Stomach (tissue), 9 donors: ENCODE measurements around the gene ANKS1A. TPM values are rescaled to one million over a fixed set of nuclear protein-coding genes. Genes with fewer than 3 reads are reported as not detected.
A peak's percentile ranks its signal among the peaks of the same experiment; 100 is the strongest.

Source experiments
- DNase-seq, 2 donors: peaks; one replicate each; pipeline versions ENCODE4 v3.0.0 to v3.0.0-alpha.2; 2013 to 2019
- H3K27ac ChIP-seq, 5 donors: fragments of 200-600 bp in 4 of 5; sonication (generic) in 4 of 5; one replicate each; pipeline ENCODE4 v1.5.1; 2013 to 2019; ENCODE audit warnings: mild to moderate bottlenecking in 1 of 5, moderate library complexity in 1 of 5
- H3K27me3 ChIP-seq, 3 donors: fragments of 200-600 bp; sonication (generic); one replicate each; pipeline ENCODE4 v1.5.1; 2017 to 2019; ENCODE audit warnings: mixed run types in 1 of 3
- H3K36me3 ChIP-seq, 4 donors: fragments of 200-600 bp; sonication (generic); 1 replicate in 3 of 4; 2 replicates in 1 of 4; pipeline ENCODE4 v1.5.1; 2016 to 2019
- H3K4me1 ChIP-seq, 4 donors: fragments of 200-600 bp; sonication (generic); one replicate each; pipeline ENCODE4 v1.5.1; 2016 to 2019
- H3K4me3 ChIP-seq, 4 donors: fragments of 200-600 bp; sonication (generic) in 3 of 4; one replicate each; pipeline ENCODE4 v1.5.1; 2016 to 2019; ENCODE audit warnings: mild to moderate bottlenecking in 1 of 4
- H3K9me3 ChIP-seq, 4 donors: fragments of 200-600 bp; sonication (generic); one replicate each; pipeline ENCODE4 v1.5.1; 2016 to 2019
- EP300 ChIP-seq: sonication (generic); formaldehyde crosslinking; IDR thresholded peaks from one replicate; pipeline ENCODE4 v1.6.1; 2017; ENCODE audit warnings: antibody characterized with exemption
- POLR2A ChIP-seq, 4 donors: fragments of 450-650 bp; IDR thresholded peaks; one replicate each; pipeline ENCODE4 v1.6.1; 2016; ENCODE audit warnings: antibody characterized with exemption in 4 of 4, control low read depth in 2 of 4, mild to moderate bottlenecking in 1 of 4, moderate library complexity in 1 of 4
- POLR2AphosphoS5 ChIP-seq, 3 donors: sonication (generic); formaldehyde crosslinking; IDR thresholded peaks; one replicate each; pipeline ENCODE4 v1.6.1; 2016; ENCODE audit warnings: antibody characterized with exemption in 3 of 3
- WGBS, 5 donors: extraction: QIAGEN DNeasy Blood & Tissue Kit in 3 of 5; methylation state at CpG; one replicate each; pipeline versions ENCODE4 v1.1.5 to v1.1.7; 2013 to 2018; 5-methylcytosine and 5-hydroxymethylcytosine counted together
- intact Hi-C: fragments of 100-400 bp; cut with DNase I; formaldehyde crosslinking; loops from one replicate; pipeline ENCODE4 v1.15.1; 2023; ENCODE audit warnings: low total_unique reads
- polyA plus RNA-seq, 3 donors: library from polyadenylated mRNA; stranded (reverse); fragments of 200-250 nt; gene quantifications; one replicate each; pipeline ENCODE4 v1.2.3, GENCODE V29; 2013
- total RNA-seq, 5 donors: library from RNA; depleted of rRNA; stranded (reverse); fragments of >200 nt; gene quantifications; one replicate each; pipeline versions ENCODE4 v1.1.0 to v1.2.3, GENCODE V29; 2014 to 2016
- TF ChIP-seq, protein P1 (sequence below), 7 experiments: fragments of 450-650 bp in 4 of 7; fragments of 200-600 bp in 3 of 7; sonication (generic) in 3 of 7; IDR thresholded peaks; one replicate each; pipeline ENCODE4 v1.5.1; 2016 to 2019; ENCODE audit warnings: antibody characterized with exemption in 7 of 7, control low read depth in 2 of 7, mild to moderate bottlenecking in 1 of 7
- donor health status: healthy with polysubstance abuse.
- donor health status: Bipolar disorder and iron deficiency.
- donor health status: healthy.

ANKS1A gene
- total and polyA plus RNA-seq, 8 donors = 6.1 to 40.6 (median 21.5) TPM

DNA sequence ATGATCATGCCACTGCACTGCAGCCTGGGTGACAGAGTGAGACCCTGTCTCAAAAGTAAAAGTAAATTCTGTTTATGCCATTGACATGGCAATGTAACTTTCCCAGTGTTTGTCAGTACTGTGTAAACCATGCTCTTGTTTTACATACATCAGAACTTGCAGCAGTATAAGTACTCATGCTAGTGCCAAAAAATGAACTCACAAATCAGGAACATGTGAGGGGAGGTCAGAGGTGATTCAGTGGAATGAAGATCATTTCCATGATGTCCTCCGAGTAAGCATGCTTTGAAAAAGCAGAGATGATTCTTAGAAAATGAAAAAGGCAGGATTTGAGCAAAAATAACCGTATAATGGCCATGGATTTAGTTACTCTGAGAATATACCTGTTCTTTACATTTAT lies 81.9 kb downstream of the ANKS1A start:
- DNase-seq = peak in 1 of 2 donors; percentile 69
- intact Hi-C loops = no loop called here
- Histone ChIP-seq H3K4me1 (no peaks in the 10 kb centered on the region), H3K27ac (no peak overlapping the region), H3K36me3 (peaks cover 12 to 34% (median 27%) of the 10 kb centered on the region in 4 donors), H3K27me3 (no peaks in the 10 kb centered on the region), H3K4me3 (no peak overlapping the region), H3K9me3 (no peaks in the 10 kb centered on the region)
- TF ChIP-seq POLR2AphosphoS5 (IDR thresholded peaks at IDR 0.05) (no peak), POLR2A (IDR thresholded peaks at IDR 0.05) (no peak), EP300 (no peak)
- TF ChIP-seq, protein P1, sequence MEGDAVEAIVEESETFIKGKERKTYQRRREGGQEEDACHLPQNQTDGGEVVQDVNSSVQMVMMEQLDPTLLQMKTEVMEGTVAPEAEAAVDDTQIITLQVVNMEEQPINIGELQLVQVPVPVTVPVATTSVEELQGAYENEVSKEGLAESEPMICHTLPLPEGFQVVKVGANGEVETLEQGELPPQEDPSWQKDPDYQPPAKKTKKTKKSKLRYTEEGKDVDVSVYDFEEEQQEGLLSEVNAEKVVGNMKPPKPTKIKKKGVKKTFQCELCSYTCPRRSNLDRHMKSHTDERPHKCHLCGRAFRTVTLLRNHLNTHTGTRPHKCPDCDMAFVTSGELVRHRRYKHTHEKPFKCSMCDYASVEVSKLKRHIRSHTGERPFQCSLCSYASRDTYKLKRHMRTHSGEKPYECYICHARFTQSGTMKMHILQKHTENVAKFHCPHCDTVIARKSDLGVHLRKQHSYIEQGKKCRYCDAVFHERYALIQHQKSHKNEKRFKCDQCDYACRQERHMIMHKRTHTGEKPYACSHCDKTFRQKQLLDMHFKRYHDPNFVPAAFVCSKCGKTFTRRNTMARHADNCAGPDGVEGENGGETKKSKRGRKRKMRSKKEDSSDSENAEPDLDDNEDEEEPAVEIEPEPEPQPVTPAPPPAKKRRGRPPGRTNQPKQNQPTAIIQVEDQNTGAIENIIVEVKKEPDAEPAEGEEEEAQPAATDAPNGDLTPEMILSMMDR (IDR thresholded peaks at IDR 0.05) = no peak
- 80 to 91% (median 85%) methylated on average over 2 of the region's 2 CpGs for WGBS, 5 donors

DNA sequence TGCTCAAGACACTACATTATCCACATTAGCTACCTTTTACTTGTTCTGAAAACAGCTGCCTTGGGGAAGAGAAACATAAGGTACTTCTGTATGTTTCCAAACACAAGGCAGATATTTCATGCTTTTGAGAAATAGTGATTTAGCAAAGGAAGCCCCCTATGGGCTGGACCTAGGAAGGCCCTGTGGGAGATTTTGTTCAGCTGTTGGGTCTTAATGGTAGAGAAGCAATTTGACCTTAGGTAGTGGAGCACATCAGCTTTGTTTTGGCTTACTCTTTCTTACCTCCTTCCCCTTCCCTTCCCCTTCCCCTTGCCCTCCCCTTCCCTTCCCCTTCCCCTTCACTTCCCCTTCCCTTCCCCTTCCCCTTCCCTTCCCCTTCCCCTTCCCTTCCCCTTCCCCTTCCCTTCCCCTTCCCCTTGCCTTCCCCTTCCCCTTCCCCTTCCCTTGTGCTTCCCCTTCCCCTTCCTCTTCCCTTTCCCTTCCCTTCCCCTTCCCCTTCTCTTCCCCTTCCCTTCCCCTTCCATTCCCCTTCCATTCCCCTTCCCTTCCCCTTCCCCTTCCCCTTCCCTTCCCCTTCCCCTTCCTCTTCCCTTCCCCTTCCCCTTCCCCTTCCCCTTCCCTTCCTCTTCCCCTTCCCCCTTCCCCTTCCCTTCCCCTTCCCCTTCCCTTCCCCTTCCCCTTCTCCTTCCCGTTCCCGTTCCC lies 84.6 kb downstream of the ANKS1A start:
- WGBS, 5 donors = 37% methylated on average over 2 of the region's 2 CpGs; no CpG with 5 or more reads in 4 of the 5 donors
- no peak for DNase-seq
- Histone ChIP-seq H3K4me3 (no peak overlapping the region), H3K27me3 (no peaks in the 10 kb centered on the region), H3K36me3 (peaks cover 12 to 34% (median 28%) of the 10 kb centered on the region in 4 donors), H3K9me3 (no peaks in the 10 kb centered on the region), H3K27ac (no peak overlapping the region), H3K4me1 (no peaks in the 10 kb centered on the region)
- intact Hi-C loops = no loop called here
- TF ChIP-seq EP300 (no peak), POLR2A (IDR thresholded peaks at IDR 0.05) (no peak), POLR2AphosphoS5 (IDR thresholded peaks at IDR 0.05) (no peak)
- TF ChIP-seq, protein P1 (IDR thresholded peaks at IDR 0.05) = no peak

DNA sequence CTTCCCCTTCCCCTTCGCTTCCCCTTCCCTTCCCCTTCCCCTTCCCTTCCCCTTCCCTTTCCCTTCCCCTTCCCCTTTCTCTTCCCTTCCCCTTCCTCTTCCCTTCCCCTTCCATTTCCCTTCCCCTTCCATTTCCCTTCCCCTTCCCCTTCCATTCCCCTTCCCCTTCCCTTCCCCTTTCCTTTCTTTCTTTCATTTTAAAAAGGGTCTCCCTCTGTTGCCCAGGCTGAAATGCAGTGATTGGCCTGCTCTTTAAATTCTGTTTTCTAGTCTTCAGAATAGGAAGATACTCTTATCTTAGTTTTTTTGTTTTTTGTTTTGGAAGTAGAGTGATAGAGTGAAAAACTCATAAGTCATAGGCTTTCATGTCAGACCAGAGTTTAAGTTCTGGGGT lies 85.2 kb downstream of the ANKS1A start:
- H3K4me3 ChIP-seq = no peak overlapping the region
- H3K27ac ChIP-seq = no peak overlapping the region
- TF ChIP-seq, protein P1 (IDR thresholded peaks at IDR 0.05) = no peak
- TF ChIP-seq EP300 (no peak), POLR2AphosphoS5 (IDR thresholded peaks at IDR 0.05) (no peak), POLR2A (IDR thresholded peaks at IDR 0.05) (no peak)
- intact Hi-C loops = no loop called here
- no peaks in the 10 kb centered on the region for H3K9me3 ChIP-seq
- no peak for DNase-seq
- H3K27me3 ChIP-seq = no peaks in the 10 kb centered on the region
- 60 to 80% methylated on average over 1 of the region's 1 CpG; no CpG with 5 or more reads in 3 of the 5 donors for WGBS, 5 donors
- H3K4me1 ChIP-seq = no peaks in the 10 kb centered on the region
- H3K36me3 ChIP-seq = peaks cover 12 to 33% (median 28%) of the 10 kb centered on the region in 4 donors

DNA sequence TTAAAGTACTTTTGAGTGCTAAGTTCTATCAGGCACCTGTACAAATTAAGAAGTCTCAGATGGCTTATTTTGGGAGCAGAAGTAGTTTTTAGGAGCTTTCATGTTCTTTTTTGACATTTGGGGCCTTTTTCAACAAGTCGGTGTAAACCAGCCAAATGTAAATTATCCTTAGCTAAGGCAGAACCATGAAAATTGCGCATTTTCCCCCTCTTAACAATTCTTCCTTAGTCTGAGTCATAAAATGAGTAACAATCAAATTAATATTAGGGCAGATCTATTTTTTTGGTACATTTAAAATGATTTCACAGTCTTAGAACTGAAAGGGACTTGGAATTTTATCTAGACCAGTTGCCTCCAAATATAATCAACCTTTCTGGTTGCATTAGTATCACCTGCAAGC lies 87.2 kb downstream of the ANKS1A start:
- H3K9me3 ChIP-seq = no peaks in the 10 kb centered on the region
- WGBS, 5 donors = 96 to 100% (median 98%) methylated on average over 2 of the region's 2 CpGs
- no peak overlapping the region for H3K4me3 ChIP-seq
- no peaks in the 10 kb centered on the region for H3K4me1 ChIP-seq
- H3K27ac ChIP-seq = no peak overlapping the region
- TF ChIP-seq POLR2A (IDR thresholded peaks at IDR 0.05) (no peak), EP300 (no peak)
- intact Hi-C loops = no loop called here
- DNase-seq = no peak
- no peaks in the 10 kb centered on the region for H3K27me3 ChIP-seq
- H3K36me3 ChIP-seq = peaks cover 0 to 20% (median 14%) of the 10 kb centered on the region in 4 donors

DNA sequence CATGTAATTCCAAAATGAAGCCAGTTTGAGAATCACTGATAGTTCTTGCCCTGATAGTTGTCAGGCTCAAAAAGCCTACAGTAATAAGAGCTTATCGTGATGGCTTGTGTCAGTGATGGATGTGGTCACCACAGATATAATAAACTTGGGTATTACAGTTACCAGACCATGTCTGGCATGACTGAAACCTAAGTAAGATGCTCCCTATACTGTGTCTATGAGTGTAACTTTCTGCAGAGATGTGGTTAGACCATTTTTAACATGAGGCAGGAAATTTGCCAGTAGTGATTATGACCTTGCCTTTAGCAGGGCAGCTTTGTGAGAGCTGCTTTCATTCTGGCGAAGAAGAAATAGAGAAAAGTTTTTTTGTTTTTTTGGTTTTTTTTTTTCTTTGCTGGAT lies 90.2 kb downstream of the ANKS1A start:
- H3K36me3 ChIP-seq = peaks cover 13 to 40% (median 32%) of the 10 kb centered on the region in 4 donors
- intact Hi-C loops = no loop called here
- no peak overlapping the region for H3K27ac ChIP-seq
- 72 to 88% (median 84%) methylated on average over 2 of the region's 2 CpGs for WGBS, 5 donors
- DNase-seq = no peak
- no peaks in the 10 kb centered on the region for H3K27me3 ChIP-seq
- H3K4me3 ChIP-seq = no peak overlapping the region
- H3K9me3 ChIP-seq = no peaks in the 10 kb centered on the region
- no peaks in the 10 kb centered on the region for H3K4me1 ChIP-seq
- TF ChIP-seq POLR2A (IDR thresholded peaks at IDR 0.05) (no peak), EP300 (no peak)
